Stimulated activated CD8-positive, alpha-beta memory T cell treated with anti-CD3 and anti-CD28 coated beads, Interleukin-4, amount 100 ng/mL, for 1 hour (primary cell): ENCODE data around the gene MCC.

ENCODE experiments used
- DNase-seq, 2 donors: peaks; one replicate each; pipeline ENCODE4 v3.0.0-alpha.2; 2020; ENCODE audit warnings: low read depth in 2 of 2, low spot score in 1 of 2

MCC gene

GRCh38 chr5:113252066-113252465, 236.2 kb downstream of the MCC start:
- DNase-seq: no peak

- DNase-seq: no peak
Measured at GRCh38 chr5:113250341-113250953, 237.8 kb downstream of the MCC start.

GRCh38 chr5:113249206-113249605, 239.0 kb downstream of the MCC start:
- no peak for DNase-seq

- DNase-seq: no peak
Measured at GRCh38 chr5:113246361-113246870, 241.8 kb downstream of the MCC start.

GRCh38 chr5:113245427-113246225, 242.6 kb downstream of the MCC start:
- DNase-seq: no peak

GRCh38 chr5:113244966-113245365, 243.3 kb downstream of the MCC start:
- DNase-seq: no peak

GRCh38 chr5:113243349-113243664, 244.9 kb downstream of the MCC start:
- no peak for DNase-seq

GRCh38 chr5:113242481-113243348, 245.5 kb downstream of the MCC start:
- DNase-seq: no peak

- no peak for DNase-seq
Measured at GRCh38 chr5:113240951-113241726, 247.1 kb downstream of the MCC start.

- DNase-seq: no peak
Measured at GRCh38 chr5:113240032-113240431, 248.2 kb downstream of the MCC start.

- no peak for DNase-seq
Measured at GRCh38 chr5:113237893-113238292, 250.4 kb downstream of the MCC start.

- DNase-seq: no peak
Measured at GRCh38 chr5:113236536-113237288, 251.5 kb downstream of the MCC start.

- DNase-seq: no peak
Measured at GRCh38 chr5:113235884-113236283, 252.4 kb downstream of the MCC start.

GRCh38 chr5:113234546-113234945, 253.7 kb downstream of the MCC start:
- DNase-seq: no peak

GRCh38 chr5:113233606-113234005, 254.6 kb downstream of the MCC start:
- DNase-seq: no peak

- DNase-seq: no peak
Measured at GRCh38 chr5:113232667-113233066, 255.6 kb downstream of the MCC start.

GRCh38 chr5:113232221-113232620, 256.0 kb downstream of the MCC start:
- DNase-seq: no peak

GRCh38 chr5:113231653-113232000, 256.6 kb downstream of the MCC start:
- no peak for DNase-seq

- no peak for DNase-seq
Measured at GRCh38 chr5:113230711-113231652, 257.3 kb downstream of the MCC start.
